Measurements from ENCODE around the gene TET1. TPM values are rescaled to one million over a fixed set of nuclear protein-coding genes. Genes with fewer than 3 reads are reported as not detected.

TET1 gene
- total RNA-seq, 1 experiment from 2014 or later: 1.2 TPM

GRCh38 chr10:68655620-68656126 is 95.5 kb downstream of the TET1 start:
- H3K36me3 Mint-ChIP-seq (ENCODE audit: insufficient read depth, unreplicated experiment): no peaks in the 10 kb centered on the region
- CTCF ChIA-PET: no interaction called here
- H3K27me3 Mint-ChIP-seq (ENCODE audit: unreplicated experiment): no peaks in the 10 kb centered on the region
- no peak overlapping the region for H3K27ac Mint-ChIP-seq (ENCODE audit: unreplicated experiment)
- H3K4me1 Mint-ChIP-seq (ENCODE audit: low read depth, unreplicated experiment): no peaks in the 10 kb centered on the region
- no peaks in the 10 kb centered on the region for H3K9me3 Mint-ChIP-seq (ENCODE audit: low read depth, unreplicated experiment)
- DNase-seq: no peak
- no TSS peak for BruUV-seq (replicated peaks)
- TF ChIP-seq CTCF (IDR thresholded peaks at IDR 0.05; ENCODE audit: unreplicated experiment): no peak
- intact Hi-C loops (cut with micrococcal nuclease; ENCODE audit: unreplicated experiment): no loop called here
- H3K4me3 Mint-ChIP-seq (ENCODE audit: low read depth, unreplicated experiment): no peak overlapping the region

GRCh38 chr10:68665841-68666240 is 105.7 kb downstream of the TET1 start:
- CTCF ChIA-PET: no interaction called here
- H3K27me3 Mint-ChIP-seq (ENCODE audit: unreplicated experiment): no peaks in the 10 kb centered on the region
- H3K9me3 Mint-ChIP-seq (ENCODE audit: low read depth, unreplicated experiment): no peaks in the 10 kb centered on the region
- TF ChIP-seq CTCF (IDR thresholded peaks at IDR 0.05; ENCODE audit: unreplicated experiment): no peak
- H3K27ac Mint-ChIP-seq (ENCODE audit: unreplicated experiment): no peak overlapping the region
- intact Hi-C loops (cut with micrococcal nuclease; ENCODE audit: unreplicated experiment): no loop called here
- H3K4me1 Mint-ChIP-seq (ENCODE audit: low read depth, unreplicated experiment): peaks cover 8% of the 10 kb centered on the region
- no peak overlapping the region for H3K4me3 Mint-ChIP-seq (ENCODE audit: low read depth, unreplicated experiment)
- H3K36me3 Mint-ChIP-seq (ENCODE audit: insufficient read depth, unreplicated experiment): no peaks in the 10 kb centered on the region
- BruUV-seq (replicated peaks): no TSS peak
- DNase-seq: no peak

GRCh38 chr10:68666280-68666760 is 106.2 kb downstream of the TET1 start:
- no peak overlapping the region for H3K27ac Mint-ChIP-seq (ENCODE audit: unreplicated experiment)
- H3K4me1 Mint-ChIP-seq (ENCODE audit: low read depth, unreplicated experiment): peaks cover 8% of the 10 kb centered on the region
- no peaks in the 10 kb centered on the region for H3K27me3 Mint-ChIP-seq (ENCODE audit: unreplicated experiment)
- no peaks in the 10 kb centered on the region for H3K36me3 Mint-ChIP-seq (ENCODE audit: insufficient read depth, unreplicated experiment)
- CTCF ChIA-PET: no interaction called here
- no TSS peak for BruUV-seq (replicated peaks)
- intact Hi-C loops (cut with micrococcal nuclease; ENCODE audit: unreplicated experiment): no loop called here
- no peaks in the 10 kb centered on the region for H3K9me3 Mint-ChIP-seq (ENCODE audit: low read depth, unreplicated experiment)
- H3K4me3 Mint-ChIP-seq (ENCODE audit: low read depth, unreplicated experiment): no peak overlapping the region
- TF ChIP-seq CTCF (IDR thresholded peaks at IDR 0.05; ENCODE audit: unreplicated experiment): no peak
- DNase-seq: no peak

GRCh38 chr10:68668231-68668630 is 108.1 kb downstream of the TET1 start:
- intact Hi-C loops (cut with micrococcal nuclease; ENCODE audit: unreplicated experiment): no loop called here
- BruUV-seq (replicated peaks): no TSS peak
- TF ChIP-seq CTCF (IDR thresholded peaks at IDR 0.05; ENCODE audit: unreplicated experiment): no peak
- Mint-ChIP-seq H3K27me3 (ENCODE audit: unreplicated experiment) (no peaks in the 10 kb centered on the region), H3K4me3 (ENCODE audit: low read depth, unreplicated experiment) (no peak overlapping the region), H3K9me3 (ENCODE audit: low read depth, unreplicated experiment) (no peaks in the 10 kb centered on the region), H3K36me3 (ENCODE audit: insufficient read depth, unreplicated experiment) (no peaks in the 10 kb centered on the region), H3K4me1 (ENCODE audit: low read depth, unreplicated experiment) (peaks cover 8% of the 10 kb centered on the region), H3K27ac (ENCODE audit: unreplicated experiment) (no peak overlapping the region)
- no peak for DNase-seq
- CTCF ChIA-PET: no interaction called here
